IPS-18c (cell line): ENCODE data around the gene BAMBI.

Source experiments
- H3K4me3 ChIP-seq: 2 replicates; pipeline ENCODE4 v1.7.0; 2013; ENCODE audit warnings: low read depth, mild to moderate bottlenecking, low read length, moderate library complexity; ENCODE audit not compliant: insufficient read depth
- H3K9me3 ChIP-seq: one replicate; pipeline ENCODE4 v1.6.1; 2013; ENCODE audit warnings: mild to moderate bottlenecking, low read length, moderate library complexity; ENCODE audit not compliant: control insufficient read depth, insufficient read depth

The BAMBI gene

GRCh38 chr10:28715757-28716156, 38.4 kb downstream of the BAMBI start:
- H3K4me3 ChIP-seq, result no peak overlapping the region
- H3K9me3 ChIP-seq, result peaks cover 4% of the 10 kb centered on the region

- no peak overlapping the region for H3K4me3 ChIP-seq
- peaks cover 4% of the 10 kb centered on the region for H3K9me3 ChIP-seq
These were observed 39.4 kb downstream of the BAMBI start for GRCh38 chr10:28716748-28717147.

DNA sequence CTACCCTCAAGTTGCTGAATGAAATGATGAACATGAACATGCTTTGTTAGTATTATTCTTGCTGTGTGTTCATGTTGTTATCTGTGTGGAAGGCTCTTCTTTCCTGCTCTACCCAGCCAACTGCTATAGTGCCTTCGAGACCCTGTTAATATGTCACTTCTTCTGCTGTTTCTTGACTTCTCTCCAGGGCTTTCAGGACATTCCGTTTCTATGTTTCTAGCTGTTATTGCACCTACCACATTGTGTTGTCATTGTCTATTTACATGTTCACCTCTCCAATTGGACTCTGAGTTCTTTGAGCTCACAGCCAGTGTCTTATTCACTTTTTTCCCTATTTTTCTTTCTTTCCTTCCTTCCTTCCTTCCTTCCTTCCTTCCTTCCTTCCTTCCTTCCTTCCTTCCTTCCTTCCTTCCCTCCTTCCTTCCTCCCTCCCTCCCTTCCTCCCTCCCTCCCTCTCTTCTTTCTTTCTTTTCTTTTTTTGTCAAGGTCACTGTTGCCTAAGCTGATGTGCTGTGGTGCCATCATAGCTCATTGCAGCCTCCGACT, 40.4 kb downstream of the BAMBI start:
- Histone ChIP-seq H3K9me3 (peaks cover 3% of the 10 kb centered on the region), H3K4me3 (no peak overlapping the region)

- Histone ChIP-seq H3K4me3 (no peak overlapping the region), H3K9me3 (peaks cover 2% of the 10 kb centered on the region)
These were observed 42.6 kb downstream of the BAMBI start for GRCh38 chr10:28719789-28720436.

- Histone ChIP-seq H3K4me3 (peak overlapping the region; percentile 55; the same call in 1 of the 2 replicates), H3K9me3 (peaks cover 2% of the 10 kb centered on the region)
These were observed 44.1 kb downstream of the BAMBI start for GRCh38 chr10:28721318-28721951.

DNA sequence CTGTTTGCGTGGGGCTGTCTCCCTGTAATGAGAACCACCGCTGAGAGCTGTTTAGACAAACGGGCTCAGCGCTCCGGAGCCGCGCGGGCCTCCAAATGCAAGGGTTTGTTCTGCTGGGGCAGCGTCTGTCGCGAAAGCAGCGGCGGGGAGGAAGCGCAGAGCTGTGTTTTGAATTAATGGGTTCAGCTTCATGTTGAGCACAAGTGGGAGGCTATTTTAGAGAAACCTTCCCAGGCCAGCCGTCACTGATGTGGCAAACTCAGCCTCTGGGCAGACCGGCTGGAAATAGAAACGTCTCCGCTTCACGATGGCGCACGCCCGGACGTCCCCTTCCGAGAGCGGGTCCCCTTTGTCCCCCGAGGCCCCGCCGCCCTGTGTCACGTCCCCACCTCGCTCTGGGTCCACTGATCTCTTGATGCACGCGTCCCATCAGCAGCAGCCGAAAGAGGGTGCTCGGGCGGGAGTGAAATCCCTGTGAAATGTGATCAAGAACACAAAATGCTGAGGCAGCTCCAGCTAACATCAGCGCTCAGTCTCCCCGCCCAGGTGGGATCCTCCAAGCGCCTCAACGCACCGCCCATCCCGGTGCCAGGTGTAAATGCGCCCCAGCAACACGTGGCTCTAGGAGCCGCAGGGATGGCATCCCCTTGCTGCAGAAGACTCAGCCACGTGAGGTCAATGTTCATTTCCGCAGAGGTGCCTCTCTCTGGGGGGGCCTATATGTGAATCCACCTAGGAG, 44.9 kb downstream of the BAMBI start:
- Histone ChIP-seq H3K9me3 (peaks cover 2% of the 10 kb centered on the region), H3K4me3 (peak overlapping the region; percentile 55)

DNA sequence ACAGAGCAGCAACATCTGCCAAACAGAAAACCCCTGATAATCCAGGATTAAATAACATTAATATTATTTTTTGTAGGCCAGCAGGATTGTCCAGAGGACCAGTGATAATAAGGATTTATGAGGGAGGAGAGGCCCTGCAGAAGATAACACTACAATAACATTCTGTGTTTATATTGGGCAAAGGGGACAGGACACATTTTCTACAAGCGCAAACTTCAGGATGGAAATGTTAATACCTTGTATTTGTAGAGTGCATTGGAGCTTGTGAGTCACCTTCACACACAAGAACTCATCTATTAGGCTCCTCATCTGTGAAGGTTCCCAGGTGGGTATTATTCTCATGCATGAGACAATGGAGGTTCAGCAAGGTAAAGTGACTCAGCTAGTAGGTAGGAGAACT, 51.0 kb downstream of the BAMBI start:
- Histone ChIP-seq H3K9me3 (no peaks in the 10 kb centered on the region), H3K4me3 (no peak overlapping the region)

- Histone ChIP-seq H3K9me3 (no peaks in the 10 kb centered on the region), H3K4me3 (no peak overlapping the region)
These were observed 52.9 kb downstream of the BAMBI start for GRCh38 chr10:28730031-28730778.

DNA sequence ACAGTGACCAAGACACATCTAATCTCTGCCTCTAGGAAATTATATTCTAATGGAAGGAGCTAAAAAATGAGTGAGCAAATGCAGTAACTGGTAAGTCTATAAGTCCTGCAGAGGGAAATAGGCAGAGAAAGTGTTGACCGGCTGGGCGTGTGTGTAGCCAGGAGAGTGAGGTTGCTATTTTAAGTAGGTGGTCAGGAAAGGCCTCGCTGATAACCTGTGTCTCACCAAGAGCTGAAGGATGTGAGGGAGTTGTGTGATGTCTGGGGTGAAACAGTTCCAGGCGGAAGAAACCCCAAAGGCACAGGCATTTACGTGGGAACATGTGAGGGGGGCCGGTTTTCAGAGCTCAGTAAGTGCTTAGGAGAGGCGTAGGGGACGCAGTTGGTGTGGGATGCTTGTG, 54.8 kb downstream of the BAMBI start:
- no peak overlapping the region for H3K4me3 ChIP-seq
- no peaks in the 10 kb centered on the region for H3K9me3 ChIP-seq
